HCT116 (cell line): Measurements from ENCODE around the gene NEK7. TPM values are rescaled to one million over a fixed set of nuclear protein-coding genes. Genes with fewer than 3 reads are reported as not detected.

Experiments
- ATAC-seq: fragments of 200-7000 bp; cut with Tn5 transposase; 2 replicates; pipeline ENCODE4 v1.9.1; 2020; ENCODE audit warnings: mild to moderate bottlenecking, moderate library complexity
- BruUV-seq: library from RNA; stranded (reverse); fragments of 400-500 nt; replicated peaks from 2 replicates; lab custom pipeline; 2021; lab: Mats Ljungman, UMichigan
- CTCF ChIA-PET: fragments of 300-600 bp; sonication (Branson Sonifier 250); formaldehyde crosslinking; loops from one replicate; lab custom pipeline; 2021; ENCODE audit warnings: antibody characterized with exemption; lab: Charles Lee
- POLR2A ChIA-PET: fragments of 300-600, 350-600 bp; sonication (Branson Sonifier 250); formaldehyde crosslinking; loops from one replicate; lab custom pipeline; 2021; ENCODE audit warnings: antibody characterized with exemption; lab: Charles Lee
- RAD21 ChIA-PET, 2 experiments: fragments of 300-600 bp; sonication (Branson Sonifier 250); formaldehyde crosslinking; loops; one replicate each; lab custom pipeline; 2023; ENCODE audit warnings: low total read pairs in 2 of 2; ENCODE audit not compliant: uncharacterized antibody in 2 of 2, unreplicated experiment in 2 of 2, low non-redundant PET in 1 of 2; lab: Charles Lee
- DNase-seq: peaks from one replicate; pipeline ENCODE4 v3.0.0-alpha.2; 2010; ENCODE audit warnings: low read depth, low spot score
- H2AFZ ChIP-seq: fragments of 200-600 bp; shearing (Covaris generic), sonication (generic); 2 replicates; pipeline ENCODE4 v1.6.1; 2017; ENCODE audit warnings: low read depth, mixed run types, mixed read lengths, antibody characterized with exemption, low read length; ENCODE audit not compliant: poor library complexity, severe bottlenecking
- H3K27ac ChIP-seq: 2 replicates; pipeline ENCODE4 v1.5.1; 2012; ENCODE audit warnings: low read depth, low read length
- H3K27me3 ChIP-seq: fragments of 200-600 bp; sonication (generic); 2 replicates; pipeline ENCODE4 v1.6.1; 2016; ENCODE audit warnings: mixed run types, low read length, mixed read lengths; ENCODE audit not compliant: insufficient read depth
- H3K36me3 ChIP-seq, 2 experiments: fragments of 200-500 bp in 1 of 2; fragments of 200-600 bp in 1 of 2; sonication (Bioruptor generic) in 1 of 2; sonication (generic) in 1 of 2; 2 replicates each; pipeline versions ENCODE4 v1.5.1 to v1.6.1; 2014 to 2016; ENCODE audit warnings: low read length in 2 of 2, inconsistent platforms in 1 of 2, mixed read lengths in 1 of 2, mixed run types in 1 of 2; ENCODE audit not compliant: insufficient read depth in 2 of 2, control insufficient read depth in 1 of 2
- H3K4me1 ChIP-seq, 2 experiments: fragments of 200-600 bp in 1 of 2; sonication (generic) in 1 of 2; 2 replicates each; pipeline versions ENCODE4 v1.5.1 to v1.6.1; 2012 to 2017; ENCODE audit warnings: low read length in 2 of 2, inconsistent platforms in 1 of 2, mild to moderate bottlenecking in 1 of 2, mixed read lengths in 1 of 2, mixed run types in 1 of 2, moderate library complexity in 1 of 2; ENCODE audit not compliant: insufficient read depth in 2 of 2, control insufficient read depth in 1 of 2
- H3K4me2 ChIP-seq: fragments of 200-600 bp; sonication (generic); 2 replicates; pipeline ENCODE4 v1.6.1; 2017; ENCODE audit warnings: mixed run types, low read length, mixed read lengths
- H3K4me3 ChIP-seq, 2 experiments: fragments of 200-600 bp in 1 of 2; sonication (generic) in 1 of 2; replicated peaks in 1 of 2; 2 replicates each; pipeline ENCODE4 v1.5.1; 2011 to 2016; ENCODE audit warnings: low read length in 2 of 2, control low read depth in 1 of 2, low read depth in 1 of 2, mild to moderate bottlenecking in 1 of 2, mixed read lengths in 1 of 2, mixed run types in 1 of 2
- H3K79me2 ChIP-seq: fragments of 200-600 bp; sonication (generic); 2 replicates; pipeline ENCODE4 v1.6.1; 2017; ENCODE audit warnings: mild to moderate bottlenecking, mixed run types, low read length, moderate library complexity, mixed read lengths; ENCODE audit not compliant: insufficient read depth
- H3K9ac ChIP-seq: fragments of 200-600 bp; sonication (generic); 2 replicates; pipeline ENCODE4 v1.6.1; 2016; ENCODE audit warnings: low read length, mixed read lengths
- H3K9me2 ChIP-seq: fragments of 200-600 bp; sonication (generic), shearing (Covaris generic); 2 replicates; pipeline ENCODE4 v1.6.1; 2017; ENCODE audit warnings: mixed run types, mild to moderate bottlenecking, moderate library complexity; ENCODE audit not compliant: insufficient read depth
- H3K9me3 ChIP-seq, 2 experiments: fragments of 200-500 bp in 1 of 2; fragments of 200-600 bp in 1 of 2; sonication (Bioruptor generic) in 1 of 2; sonication (generic) in 1 of 2; 2 replicates each; pipeline ENCODE4 v1.6.1; 2014 to 2017; ENCODE audit warnings: low read length in 2 of 2, mixed read lengths in 2 of 2, inconsistent platforms in 1 of 2, low read depth in 1 of 2, mild to moderate bottlenecking in 1 of 2, mixed run types in 1 of 2, moderate library complexity in 1 of 2; ENCODE audit not compliant: control insufficient read depth in 1 of 2, insufficient read depth in 1 of 2
- H4K20me1 ChIP-seq: fragments of 200-600 bp; sonication (generic), shearing (Covaris generic); 2 replicates; pipeline ENCODE4 v1.6.1; 2017; ENCODE audit warnings: mixed run types, mild to moderate bottlenecking, moderate library complexity; ENCODE audit not compliant: insufficient read depth
- CBX3 ChIP-seq: IDR thresholded peaks from 2 replicates; pipeline ENCODE4 v1.6.1; 2012; ENCODE audit warnings: low read depth
- EZH2phosphoT487 ChIP-seq: fragments of 200-600 bp; IDR thresholded peaks from 2 replicates; pipeline ENCODE4 v1.6.1; 2018; ENCODE audit warnings: antibody characterized with exemption, borderline replicate concordance
- JUND ChIP-seq: IDR thresholded peaks from 2 replicates; pipeline ENCODE4 v1.6.1; 2012
- POLR2A ChIP-seq: IDR thresholded peaks from 2 replicates; pipeline ENCODE4 v1.7.0; 2011; ENCODE audit warnings: borderline replicate concordance; ENCODE audit not compliant: insufficient read depth, insufficient read length; ENCODE audit errors: extremely low read depth
- RAD21 ChIP-seq: IDR thresholded peaks from 2 replicates; pipeline ENCODE4 v1.6.1; 2012; ENCODE audit warnings: low read depth, mild to moderate bottlenecking
- SP1 ChIP-seq: IDR thresholded peaks from 2 replicates; pipeline ENCODE4 v1.6.1; 2012; ENCODE audit warnings: low read depth
- ZFX ChIP-seq: fragments of 450-650 bp; IDR thresholded peaks from 2 replicates; pipeline ENCODE4 v1.6.1; 2017
- intact Hi-C: fragments of 100-400 bp; cut with micrococcal nuclease; formaldehyde crosslinking; loops from 2 replicates; pipeline ENCODE4 v1.10.0; 2022
- total RNA-seq: library from RNA; stranded (reverse); gene quantifications from one replicate; pipeline ENCODE4 v1.2.1, GENCODE V29; 2021; ENCODE audit not compliant: unreplicated experiment
- TF ChIP-seq, protein P1 (sequence below): IDR thresholded peaks from 2 replicates; pipeline ENCODE4 v1.6.1; 2011; ENCODE audit warnings: mild to moderate bottlenecking, low read length, moderate library complexity; ENCODE audit not compliant: insufficient replicate concordance; ENCODE audit errors: extremely low read depth
- TF ChIP-seq, protein P2 (sequence below): IDR thresholded peaks from 2 replicates; pipeline ENCODE4 v1.6.1; 2012; ENCODE audit warnings: low read depth

The NEK7 gene
- total RNA-seq, 1 experiment from 2014 or later, result 33.0 TPM

DNA sequence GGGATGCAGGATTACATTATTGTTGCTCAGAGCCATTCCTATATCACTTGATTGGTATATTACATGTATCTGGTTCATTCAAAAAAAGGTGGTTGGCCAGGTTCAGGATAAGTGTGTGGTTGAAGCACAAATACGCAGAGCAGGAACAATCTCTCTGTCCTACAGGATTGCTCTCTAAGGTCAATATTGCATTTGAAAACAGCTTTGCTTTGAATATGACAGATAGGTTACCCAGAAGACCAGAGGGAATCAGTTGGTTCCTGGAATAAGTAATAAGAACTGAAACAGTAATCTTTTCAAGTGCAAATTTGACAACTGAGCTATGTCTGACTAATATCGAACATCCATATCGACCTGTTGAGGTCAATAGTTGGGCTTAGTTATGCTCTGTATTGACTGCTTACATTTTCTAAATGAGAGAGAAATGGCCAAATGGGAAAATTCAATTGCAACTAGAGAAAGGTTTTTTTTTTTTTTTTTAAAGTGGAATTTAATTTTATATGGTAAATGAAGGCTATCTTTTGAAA is 206.9 kb downstream of the NEK7 start:
- intact Hi-C loops, result no loop called here
- POLR2A ChIA-PET, result no interaction called here
- no peak for ATAC-seq
- Histone ChIP-seq H3K4me2 (no peak overlapping the region), H3K9ac (no peak overlapping the region), H3K9me2 (no peaks in the 10 kb centered on the region), H2AFZ (no peak overlapping the region), H3K36me3 (no peaks in the 10 kb centered on the region), H3K9me3 (no peaks in the 10 kb centered on the region), H3K27me3 (no peaks in the 10 kb centered on the region), H3K4me1 (no peaks in the 10 kb centered on the region), H4K20me1 (no peaks in the 10 kb centered on the region), H3K27ac (no peak overlapping the region), H3K4me3 (no peak overlapping the region), H3K79me2 (no peaks in the 10 kb centered on the region)
- RAD21 ChIA-PET, result no interaction called here
- CTCF ChIA-PET, result no interaction called here
- TF ChIP-seq POLR2A, result no peak
- TF ChIP-seq, protein P1, sequence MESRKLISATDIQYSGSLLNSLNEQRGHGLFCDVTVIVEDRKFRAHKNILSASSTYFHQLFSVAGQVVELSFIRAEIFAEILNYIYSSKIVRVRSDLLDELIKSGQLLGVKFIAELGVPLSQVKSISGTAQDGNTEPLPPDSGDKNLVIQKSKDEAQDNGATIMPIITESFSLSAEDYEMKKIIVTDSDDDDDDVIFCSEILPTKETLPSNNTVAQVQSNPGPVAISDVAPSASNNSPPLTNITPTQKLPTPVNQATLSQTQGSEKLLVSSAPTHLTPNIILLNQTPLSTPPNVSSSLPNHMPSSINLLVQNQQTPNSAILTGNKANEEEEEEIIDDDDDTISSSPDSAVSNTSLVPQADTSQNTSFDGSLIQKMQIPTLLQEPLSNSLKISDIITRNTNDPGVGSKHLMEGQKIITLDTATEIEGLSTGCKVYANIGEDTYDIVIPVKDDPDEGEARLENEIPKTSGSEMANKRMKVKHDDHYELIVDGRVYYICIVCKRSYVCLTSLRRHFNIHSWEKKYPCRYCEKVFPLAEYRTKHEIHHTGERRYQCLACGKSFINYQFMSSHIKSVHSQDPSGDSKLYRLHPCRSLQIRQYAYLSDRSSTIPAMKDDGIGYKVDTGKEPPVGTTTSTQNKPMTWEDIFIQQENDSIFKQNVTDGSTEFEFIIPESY, result no peak
- no peak for TF ChIP-seq SP1
- BruUV-seq, result no TSS peak
- no peak for DNase-seq

DNA sequence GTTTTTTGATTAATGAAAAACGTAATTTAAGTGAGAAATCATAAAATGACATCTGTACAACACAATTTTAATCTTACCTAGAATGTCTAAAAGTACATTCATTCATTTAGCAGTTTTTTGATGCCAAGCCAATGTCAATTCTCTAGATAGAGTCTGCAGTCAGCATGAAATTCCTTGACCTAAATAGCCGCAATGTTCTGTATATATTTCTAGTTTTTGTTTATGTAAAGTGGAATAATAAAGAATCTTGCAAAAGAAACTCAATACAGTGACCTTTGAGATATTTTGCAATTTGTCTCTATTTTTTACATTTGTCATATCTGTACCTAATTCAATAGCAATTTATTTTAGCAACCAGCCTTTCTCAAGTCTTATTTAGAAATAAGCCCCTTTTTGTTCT is 207.7 kb downstream of the NEK7 start:
- no peak for TF ChIP-seq SP1
- no peak for TF ChIP-seq JUND
- no peak for TF ChIP-seq RAD21
- no peak for TF ChIP-seq ZFX
- no peak for TF ChIP-seq EZH2phosphoT487
- TF ChIP-seq, protein P2, sequence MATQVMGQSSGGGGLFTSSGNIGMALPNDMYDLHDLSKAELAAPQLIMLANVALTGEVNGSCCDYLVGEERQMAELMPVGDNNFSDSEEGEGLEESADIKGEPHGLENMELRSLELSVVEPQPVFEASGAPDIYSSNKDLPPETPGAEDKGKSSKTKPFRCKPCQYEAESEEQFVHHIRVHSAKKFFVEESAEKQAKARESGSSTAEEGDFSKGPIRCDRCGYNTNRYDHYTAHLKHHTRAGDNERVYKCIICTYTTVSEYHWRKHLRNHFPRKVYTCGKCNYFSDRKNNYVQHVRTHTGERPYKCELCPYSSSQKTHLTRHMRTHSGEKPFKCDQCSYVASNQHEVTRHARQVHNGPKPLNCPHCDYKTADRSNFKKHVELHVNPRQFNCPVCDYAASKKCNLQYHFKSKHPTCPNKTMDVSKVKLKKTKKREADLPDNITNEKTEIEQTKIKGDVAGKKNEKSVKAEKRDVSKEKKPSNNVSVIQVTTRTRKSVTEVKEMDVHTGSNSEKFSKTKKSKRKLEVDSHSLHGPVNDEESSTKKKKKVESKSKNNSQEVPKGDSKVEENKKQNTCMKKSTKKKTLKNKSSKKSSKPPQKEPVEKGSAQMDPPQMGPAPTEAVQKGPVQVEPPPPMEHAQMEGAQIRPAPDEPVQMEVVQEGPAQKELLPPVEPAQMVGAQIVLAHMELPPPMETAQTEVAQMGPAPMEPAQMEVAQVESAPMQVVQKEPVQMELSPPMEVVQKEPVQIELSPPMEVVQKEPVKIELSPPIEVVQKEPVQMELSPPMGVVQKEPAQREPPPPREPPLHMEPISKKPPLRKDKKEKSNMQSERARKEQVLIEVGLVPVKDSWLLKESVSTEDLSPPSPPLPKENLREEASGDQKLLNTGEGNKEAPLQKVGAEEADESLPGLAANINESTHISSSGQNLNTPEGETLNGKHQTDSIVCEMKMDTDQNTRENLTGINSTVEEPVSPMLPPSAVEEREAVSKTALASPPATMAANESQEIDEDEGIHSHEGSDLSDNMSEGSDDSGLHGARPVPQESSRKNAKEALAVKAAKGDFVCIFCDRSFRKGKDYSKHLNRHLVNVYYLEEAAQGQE, result no peak
- no peak for TF ChIP-seq CBX3
- ChIA-PET RAD21 (no interaction called here), CTCF (interaction anchor here (1.4 kb wide), 1 partner anchor 8 kb away, joined by 4 read pairs; no protein-coding TSS in a partner anchor), POLR2A (no interaction called here)
- Histone ChIP-seq H3K9me3 (no peaks in the 10 kb centered on the region), H3K4me2 (no peak overlapping the region), H3K9ac (no peak overlapping the region), H2AFZ (no peak overlapping the region), H3K27ac (no peak overlapping the region), H3K79me2 (no peaks in the 10 kb centered on the region), H3K27me3 (no peaks in the 10 kb centered on the region), H3K4me3 (no peak overlapping the region), H3K9me2 (no peaks in the 10 kb centered on the region), H3K4me1 (no peaks in the 10 kb centered on the region), H3K36me3 (no peaks in the 10 kb centered on the region), H4K20me1 (no peaks in the 10 kb centered on the region)
- BruUV-seq, result no TSS peak
- intact Hi-C loops, result no loop called here
- ATAC-seq (no peak), DNase-seq (no peak)
